GM21447 (cell line): Measurements from ENCODE around the gene AMIGO2.
"Not testable (repeated sequence)": the region's sequence is repeated elsewhere in the genome, so short reads cannot be mapped to it uniquely, and the experiment has no call there.

Experiments
- ATAC-seq: cut with Tn5 transposase; IDR thresholded peaks from one replicate; pipeline ENCODE4 v1.9.1; 2021; ENCODE audit not compliant: unreplicated experiment

Gene AMIGO2

GRCh38 chr12:47075192-47076084 lies 4.3 kb downstream of the AMIGO2 start:
- ATAC-seq: no peak

- ATAC-seq: no peak
Observed at GRCh38 chr12:47074757-47075156, 5.0 kb downstream of the AMIGO2 start.

DNA sequence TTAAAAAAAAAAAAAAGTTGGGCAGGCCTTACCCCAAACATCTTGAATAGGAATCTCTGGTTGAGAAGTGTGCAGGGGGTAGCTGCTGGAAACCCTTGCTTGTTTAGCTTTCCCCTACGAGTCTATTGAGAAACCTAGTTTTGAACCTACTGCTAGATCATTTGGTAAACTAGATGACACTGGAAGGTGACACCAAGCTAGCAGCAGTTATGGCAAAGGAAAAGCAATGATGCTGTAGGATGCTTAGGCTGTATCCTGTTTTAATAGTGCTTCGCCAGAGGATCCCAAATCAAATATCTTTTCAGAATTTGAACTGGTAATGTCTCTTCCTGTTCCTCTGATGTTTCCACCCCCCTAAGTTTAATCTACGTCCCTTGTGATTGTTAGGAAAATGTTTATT lies 5.8 kb downstream of the AMIGO2 start:
- ATAC-seq: no peak

GRCh38 chr12:47071241-47071852 lies 8.4 kb downstream of the AMIGO2 start:
- no peak for ATAC-seq

- no peak for ATAC-seq
Observed at GRCh38 chr12:47070310-47070709, 9.4 kb downstream of the AMIGO2 start.

- no peak for ATAC-seq
Observed at GRCh38 chr12:47068539-47068938, 11.2 kb downstream of the AMIGO2 start.

DNA sequence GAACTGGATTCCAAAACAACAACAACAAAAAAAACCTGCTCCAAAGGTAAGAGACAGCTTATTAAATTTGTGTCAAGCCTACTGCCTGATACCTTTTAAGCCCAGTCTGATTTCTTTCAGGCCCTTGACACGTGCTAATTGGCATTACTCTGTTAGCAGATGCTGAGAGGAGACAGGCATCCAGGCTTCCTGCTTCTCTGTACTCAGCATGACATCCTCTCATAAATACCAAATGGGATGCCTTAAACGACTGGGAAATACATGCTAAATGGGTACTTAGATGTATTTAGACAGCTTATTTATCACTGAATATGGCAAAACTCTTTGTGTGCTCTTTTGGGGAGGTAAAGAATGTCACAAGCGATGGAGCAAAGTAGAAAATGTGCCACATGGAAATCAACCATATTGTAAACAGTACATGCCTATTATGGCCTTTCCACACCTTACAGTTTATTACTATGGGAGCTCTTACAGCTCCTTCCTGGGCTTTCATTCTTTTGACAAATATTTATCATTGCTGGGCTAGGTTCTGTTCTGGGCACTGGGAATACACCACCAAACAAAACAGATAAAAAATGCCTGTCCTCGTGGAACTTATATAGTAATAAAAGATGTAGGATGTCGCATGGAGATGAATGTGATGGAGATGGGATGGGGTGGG lies 11.9 kb downstream of the AMIGO2 start:
- no peak for ATAC-seq

DNA sequence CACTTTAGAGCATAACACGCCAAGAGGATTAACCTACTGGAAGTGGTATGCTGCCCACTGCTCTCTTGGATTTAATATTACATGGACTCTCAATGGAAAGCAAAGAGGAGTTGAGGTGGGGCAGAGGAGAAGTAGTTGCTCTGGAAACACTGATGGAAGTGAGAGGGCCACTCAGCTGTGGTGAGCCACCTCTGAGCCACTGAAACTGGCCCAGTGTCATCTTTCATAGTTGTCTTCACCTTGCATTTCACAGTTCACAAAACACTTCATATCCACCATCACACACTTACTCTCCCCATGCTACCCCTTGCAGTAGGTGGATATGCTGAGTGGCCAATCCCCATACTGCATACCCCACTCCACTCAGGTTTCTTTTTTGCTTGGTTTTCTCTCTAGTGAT lies 12.6 kb downstream of the AMIGO2 start:
- ATAC-seq: no peak

DNA sequence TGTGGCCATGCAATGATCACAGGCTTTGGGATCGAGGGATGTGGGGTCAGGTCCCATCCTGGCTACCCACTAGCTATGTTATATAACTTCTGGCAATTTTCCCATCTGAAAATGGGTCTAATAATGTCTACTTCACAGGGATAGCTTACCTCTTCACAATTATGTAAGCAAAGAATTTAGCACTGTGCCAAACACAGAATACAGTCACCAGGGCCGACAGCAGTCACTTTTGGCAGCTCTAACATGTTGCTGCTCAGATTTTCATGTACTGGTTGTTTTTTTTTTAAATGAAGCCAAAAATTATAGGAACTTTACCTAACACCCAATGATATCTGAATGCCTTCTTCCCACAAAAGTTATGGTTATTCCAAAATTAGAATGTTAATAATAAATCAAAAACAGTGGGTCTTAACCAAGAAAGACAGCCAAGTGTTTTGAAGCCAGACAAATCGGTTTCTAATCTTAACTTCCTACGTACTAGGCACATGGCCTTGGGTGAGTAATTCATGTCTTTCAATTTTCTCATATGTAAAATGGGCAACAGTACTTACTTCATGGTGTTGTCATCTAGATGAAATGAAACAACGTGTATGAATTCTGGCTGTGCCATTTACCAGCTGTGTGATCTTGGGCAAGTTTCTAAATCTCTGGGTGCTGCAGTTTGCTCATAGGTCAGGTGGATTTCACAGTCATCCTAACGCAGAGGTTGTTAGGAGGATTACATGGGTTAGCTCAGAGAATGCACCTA lies 13.3 kb downstream of the AMIGO2 start:
- ATAC-seq: no peak

- no peak for ATAC-seq
Observed at GRCh38 chr12:47065546-47065945, 14.2 kb downstream of the AMIGO2 start.

GRCh38 chr12:47058640-47059039 lies 21.1 kb downstream of the AMIGO2 start:
- ATAC-seq: not testable (repeated sequence)

GRCh38 chr12:47056944-47057343 lies 22.8 kb downstream of the AMIGO2 start:
- ATAC-seq: not testable (repeated sequence)

DNA sequence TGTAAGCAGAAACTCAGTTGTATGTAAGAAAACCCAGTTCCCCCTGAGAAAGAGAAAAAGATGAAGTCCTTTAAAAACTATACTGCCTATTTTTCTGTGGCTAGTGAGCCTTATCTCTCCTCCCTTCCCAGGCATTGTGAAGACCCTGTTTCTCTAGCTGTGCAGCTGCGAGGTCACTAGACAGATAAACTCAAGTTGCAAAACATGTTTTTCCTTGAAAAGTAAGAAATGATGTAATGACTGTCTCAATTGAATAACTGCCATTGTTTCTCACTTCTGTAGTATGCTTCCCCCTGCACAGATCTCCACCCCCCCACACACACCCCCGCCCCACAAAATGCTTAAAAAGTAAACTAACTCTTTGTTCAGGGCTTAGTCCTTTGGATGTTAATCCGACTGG lies 23.9 kb downstream of the AMIGO2 start:
- ATAC-seq: not testable (repeated sequence)

DNA sequence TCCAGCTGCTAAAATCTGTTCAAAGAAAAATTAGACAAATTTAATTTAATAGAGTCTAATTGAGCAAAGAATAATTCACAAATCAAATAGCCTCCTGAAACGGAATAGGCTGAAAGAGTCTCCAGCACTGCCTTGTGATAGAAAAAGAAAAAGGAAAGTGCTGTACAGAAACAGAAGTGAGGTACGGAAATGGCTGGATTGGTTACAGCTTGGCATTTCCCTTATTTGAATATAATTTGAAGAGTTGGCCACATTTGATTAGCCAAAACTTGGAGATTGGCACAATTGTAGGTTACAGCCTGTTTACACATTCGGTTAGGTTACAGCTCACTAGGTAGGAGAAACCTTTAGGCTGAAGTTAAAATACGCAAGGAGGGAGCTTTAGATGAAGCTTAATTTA lies 25.1 kb downstream of the AMIGO2 start:
- no peak for ATAC-seq

DNA sequence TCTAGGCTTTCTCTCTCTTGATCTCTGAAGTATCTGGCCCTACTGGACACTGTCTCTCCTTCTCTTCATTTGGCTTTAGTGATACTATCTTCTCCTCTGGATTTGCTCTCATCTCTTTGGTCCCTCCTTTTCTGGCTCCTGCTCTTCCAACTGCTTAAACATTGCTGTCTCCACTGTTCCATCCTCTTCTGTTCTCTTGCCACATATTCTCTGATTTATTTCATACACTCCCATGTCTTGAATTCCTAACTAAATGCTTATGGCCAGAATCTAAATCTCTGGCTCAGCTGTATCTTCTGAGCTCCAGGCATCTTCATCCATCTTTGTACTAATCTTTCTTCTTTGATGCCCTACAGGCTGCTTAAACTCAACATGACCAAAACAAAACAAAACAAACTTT lies 25.8 kb downstream of the AMIGO2 start:
- ATAC-seq: no peak

DNA sequence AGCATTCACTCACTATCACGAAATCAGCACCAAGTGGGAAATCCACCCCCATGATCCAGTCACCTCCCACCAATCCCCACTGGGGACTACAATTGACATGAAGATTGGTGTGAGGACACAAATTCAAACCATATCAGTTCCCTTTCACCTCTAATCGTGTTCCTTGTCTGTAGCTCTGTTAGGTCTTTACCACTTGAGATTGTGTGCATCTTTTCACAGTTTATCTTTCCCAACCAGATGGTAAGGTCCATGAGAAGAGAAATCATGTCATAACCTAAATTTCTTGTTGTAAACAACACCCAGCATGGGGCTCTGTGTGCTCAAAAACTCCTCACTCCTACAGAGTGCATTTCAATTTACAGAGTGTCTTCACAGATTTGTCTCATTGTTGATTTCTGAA lies 27.5 kb downstream of the AMIGO2 start:
- no peak for ATAC-seq

DNA sequence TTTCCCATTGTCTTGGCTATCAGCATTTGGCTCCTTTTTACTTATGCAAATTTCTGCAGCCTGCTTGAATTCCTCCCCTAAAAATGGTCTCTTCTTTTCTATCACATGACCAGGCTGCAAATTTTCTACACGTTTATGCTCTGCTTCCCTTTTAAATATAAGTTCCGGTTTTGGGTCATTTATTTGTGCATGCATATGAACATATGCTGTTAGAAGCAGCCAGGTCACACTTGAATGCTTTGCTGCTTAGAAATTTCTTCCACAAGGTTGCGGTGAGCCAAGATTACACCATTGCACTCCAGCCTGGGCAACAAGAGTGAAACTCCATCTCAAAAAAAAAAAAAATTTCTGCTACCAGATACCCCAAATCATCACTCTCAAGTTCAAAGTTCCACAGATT lies 28.5 kb downstream of the AMIGO2 start:
- ATAC-seq: not testable (repeated sequence)

DNA sequence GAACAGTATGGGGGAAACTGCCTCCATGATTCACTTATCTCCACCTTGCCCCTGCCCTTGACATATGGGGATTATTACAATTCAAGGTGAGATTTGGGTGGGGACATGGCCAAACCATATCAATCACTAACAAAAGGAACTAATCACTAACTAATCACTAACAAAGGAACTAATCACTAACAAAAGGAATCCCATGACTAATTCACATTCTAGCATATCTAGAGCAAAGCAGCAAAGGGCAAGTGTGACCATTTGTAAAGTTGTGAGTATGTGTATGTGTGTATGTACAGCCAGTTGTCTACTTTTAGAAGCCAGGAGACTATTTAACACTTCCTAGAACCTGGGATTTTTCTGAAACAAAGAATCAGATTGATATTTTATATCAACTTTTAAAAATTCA lies 31.2 kb downstream of the AMIGO2 start:
- no peak for ATAC-seq

DNA sequence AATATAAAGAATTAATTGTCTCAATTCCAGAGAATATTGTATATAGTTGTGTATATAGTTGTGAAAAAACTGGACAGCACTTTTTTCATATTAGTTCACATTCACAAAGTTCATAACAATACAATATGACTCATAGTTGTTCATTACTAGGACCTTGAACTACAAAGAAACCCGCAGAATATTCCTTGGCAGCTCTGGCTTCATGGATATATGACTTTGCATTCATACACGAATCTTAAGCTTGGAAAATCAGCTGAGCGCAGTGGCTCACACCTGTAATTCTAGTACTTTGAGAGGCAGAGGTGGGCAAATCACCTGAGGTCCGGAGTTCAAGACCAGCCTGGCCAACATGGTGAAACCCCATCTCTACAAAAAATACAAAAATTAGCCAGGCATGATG lies 38.4 kb downstream of the AMIGO2 start:
- no peak for ATAC-seq

DNA sequence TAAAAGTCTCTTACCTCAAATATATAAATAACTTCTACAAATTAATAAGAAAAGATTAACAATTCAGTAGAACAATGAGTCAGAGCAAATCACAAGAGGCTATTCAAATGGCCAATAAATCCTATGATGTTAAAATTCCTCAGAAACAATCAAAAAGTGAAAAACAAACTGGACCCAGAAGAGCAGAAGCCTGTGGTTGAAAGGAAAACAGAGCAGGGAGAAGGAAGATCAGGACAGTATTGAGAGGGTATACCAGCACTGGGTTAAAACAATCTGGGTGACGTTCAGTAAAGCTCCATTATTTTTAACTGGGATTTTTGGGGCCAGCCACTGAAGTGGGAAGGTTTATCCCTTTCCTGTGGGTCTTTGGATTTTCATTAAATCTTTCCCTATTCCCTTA lies 40.0 kb downstream of the AMIGO2 start:
- ATAC-seq: no peak

GRCh38 chr12:47039079-47039478 lies 40.7 kb downstream of the AMIGO2 start:
- ATAC-seq: no peak
